HG02763 (cell line): ENCODE results near the gene CHST1.

Experiments used
- ATAC-seq: cut with Tn5 transposase; IDR thresholded peaks from one replicate; pipeline ENCODE4 v1.9.1; 2021; ENCODE audit warnings: mild to moderate bottlenecking, moderate library complexity; ENCODE audit not compliant: unreplicated experiment

The CHST1 gene

GRCh38 chr11:45675646-45676045, 10.2 kb upstream of the CHST1 start:
- no peak for ATAC-seq

GRCh38 chr11:45674481-45675190, 9.2 kb upstream of the CHST1 start:
- ATAC-seq, result no peak

GRCh38 chr11:45673441-45673840, 8.0 kb upstream of the CHST1 start:
- no peak for ATAC-seq

- ATAC-seq, result no peak
Observed at GRCh38 chr11:45672593-45672992, 7.2 kb upstream of the CHST1 start.

- ATAC-seq, result no peak
Observed at GRCh38 chr11:45671246-45672171, 6.1 kb upstream of the CHST1 start.

GRCh38 chr11:45670386-45671135, 5.1 kb upstream of the CHST1 start:
- no peak for ATAC-seq

GRCh38 chr11:45669956-45670355, 4.5 kb upstream of the CHST1 start:
- ATAC-seq, result no peak

- ATAC-seq, result no peak
Observed at GRCh38 chr11:45669146-45669545, 3.7 kb upstream of the CHST1 start.

GRCh38 chr11:45667929-45668680, 2.7 kb upstream of the CHST1 start:
- ATAC-seq, result no peak

- no peak for ATAC-seq
Observed at GRCh38 chr11:45666648-45667642, 1.5 kb upstream of the CHST1 start.

- no peak for ATAC-seq
Observed at GRCh38 chr11:45665933-45666647, 668 bp upstream of the CHST1 start.

GRCh38 chr11:45664376-45665205, 831 bp downstream of the CHST1 start:
- ATAC-seq, result no peak

- ATAC-seq, result no peak
Observed at GRCh38 chr11:45663486-45664375, 1.7 kb downstream of the CHST1 start.

- no peak for ATAC-seq
Observed at GRCh38 chr11:45662665-45663485, 2.5 kb downstream of the CHST1 start.

GRCh38 chr11:45662096-45662664, 3.2 kb downstream of the CHST1 start:
- no peak for ATAC-seq
